B cell (primary cell): ENCODE results near the gene RSRC2. TPM values are rescaled to one million over a fixed set of nuclear protein-coding genes. Genes with fewer than 3 reads are reported as not detected.

Experiments
- ATAC-seq: fragments of 200-7000 bp; cut with Tn5 transposase; one replicate; pipeline ENCODE4 v1.10.0; 2021; ENCODE audit warnings: low read depth, mild to moderate bottlenecking, moderate number of reproducible peaks, moderate library complexity
- CTCF ChIA-PET: fragments of 350-600 bp; sonication (Branson Sonifier 250); formaldehyde crosslinking; loops from one replicate; lab custom pipeline; 2021; ENCODE audit warnings: antibody characterized with exemption, inconsistent platforms; lab: Charles Lee
- POLR2A ChIA-PET: fragments of 350-600 bp; sonication (Branson Sonifier 250); formaldehyde crosslinking; loops from one replicate; lab custom pipeline; 2021; ENCODE audit warnings: antibody characterized with exemption; lab: Charles Lee
- DNase-seq: peaks from one replicate; pipeline ENCODE4 v3.0.0; 2013
- H2AFZ ChIP-seq: 2 replicates; pipeline ENCODE4 v1.6.1; 2012; ENCODE audit warnings: mild to moderate bottlenecking, low read depth, low read length; ENCODE audit not compliant: insufficient read depth, poor library complexity, severe bottlenecking
- H3K27ac ChIP-seq, 2 donors: 1 replicate in 1 of 2; 2 replicates in 1 of 2; pipeline ENCODE4 v1.5.1; 2012 to 2013; ENCODE audit warnings: low read length in 2 of 2, mild to moderate bottlenecking in 2 of 2, moderate library complexity in 1 of 2
- H3K27me3 ChIP-seq, 4 experiments: fragments of 200-600 bp in 1 of 4; sonication (generic) in 1 of 4; replicated peaks in 1 of 4; 1 replicate in 2 of 4; 2 replicates in 2 of 4; pipeline versions ENCODE4 v1.6.1 to v1.7.0; 2013 to 2016; ENCODE audit warnings: low read length in 3 of 4, mild to moderate bottlenecking in 2 of 4, mixed read lengths in 1 of 4, moderate library complexity in 1 of 4; ENCODE audit not compliant: insufficient read depth in 4 of 4, control insufficient read depth in 3 of 4; ENCODE audit errors: control extremely low read depth in 1 of 4
- H3K36me3 ChIP-seq, 2 experiments: replicated peaks in 1 of 2; 1 replicate in 1 of 2; 2 replicates in 1 of 2; pipeline versions ENCODE4 v1.6.1 to v1.7.1; 2013; ENCODE audit warnings: low read length in 1 of 2; ENCODE audit not compliant: insufficient read depth in 2 of 2, control insufficient read depth in 1 of 2; ENCODE audit errors: control extremely low read depth in 1 of 2, extremely low read depth in 1 of 2
- H3K4me1 ChIP-seq, 2 donors: fragments of 200-600 bp in 1 of 2; sonication (generic) in 1 of 2; 1 replicate in 1 of 2; 2 replicates in 1 of 2; pipeline versions ENCODE4 v1.5.1 to v1.6.1; 2013 to 2017; ENCODE audit warnings: low read length in 2 of 2; ENCODE audit not compliant: control insufficient read depth in 2 of 2, insufficient read depth in 2 of 2
- H3K4me2 ChIP-seq: replicated peaks from 2 replicates; pipeline ENCODE3; 2012; ENCODE audit warnings: mild to moderate bottlenecking, low read depth, low read length; ENCODE audit not compliant: poor library complexity, severe bottlenecking
- H3K4me3 ChIP-seq, 5 experiments: fragments of 200-600 bp in 1 of 5; sonication (generic) in 1 of 5; 1 replicate in 3 of 5; 2 replicates in 2 of 5; pipeline versions ENCODE4 v1.5.1 to v1.7.0; 2011 to 2016; ENCODE audit warnings: low read length in 4 of 5, mild to moderate bottlenecking in 4 of 5, low read depth in 2 of 5, control low read depth in 1 of 5, moderate library complexity in 1 of 5; ENCODE audit not compliant: insufficient read depth in 1 of 5; ENCODE audit errors: control extremely low read depth in 1 of 5, extremely low read depth in 1 of 5
- H3K79me2 ChIP-seq: fragments of 200-600 bp; sonication (generic); one replicate; pipeline ENCODE4 v1.6.0; 2016; ENCODE audit warnings: low read length; ENCODE audit not compliant: control insufficient read depth, insufficient read depth
- H3K9ac ChIP-seq: fragments of 200-600 bp; sonication (generic); 2 replicates; pipeline ENCODE4 v1.6.1; 2017; ENCODE audit warnings: mild to moderate bottlenecking, low read length, moderate library complexity
- H3K9me3 ChIP-seq, 3 donors: one replicate each; pipeline versions ENCODE4 v1.6.1 to v1.7.1; 2013; ENCODE audit warnings: low read length in 2 of 3; ENCODE audit not compliant: control insufficient read depth in 2 of 3, insufficient read depth in 1 of 3; ENCODE audit errors: control extremely low read depth in 1 of 3
- H4K20me1 ChIP-seq: 2 replicates; pipeline ENCODE4 v1.6.0; 2012; ENCODE audit warnings: mild to moderate bottlenecking, low read length; ENCODE audit not compliant: insufficient read depth, control insufficient read depth, poor library complexity, severe bottlenecking
- H3K27ac Mint-ChIP-seq: one replicate; pipeline ENCODE4 v1.8.0; 2021; ENCODE audit warnings: mixed read lengths
- H3K27me3 Mint-ChIP-seq: one replicate; pipeline ENCODE4 v1.8.0; 2021; ENCODE audit warnings: mixed read lengths
- H3K4me1 Mint-ChIP-seq: one replicate; pipeline ENCODE4 v1.8.0; 2021; ENCODE audit warnings: mixed read lengths
- H3K4me3 Mint-ChIP-seq: one replicate; pipeline ENCODE4 v1.8.0; 2021; ENCODE audit warnings: mixed read lengths
- H3K9me3 Mint-ChIP-seq: one replicate; pipeline ENCODE4 v1.8.0; 2022; ENCODE audit warnings: mixed read lengths; ENCODE audit not compliant: insufficient read depth
- CTCF ChIP-seq: fragments of 200-600 bp; IDR thresholded peaks from one replicate; pipeline ENCODE4 v1.8.0; 2022; ENCODE audit warnings: antibody characterized with exemption, mild to moderate bottlenecking
- EZH2 ChIP-seq: IDR thresholded peaks from 2 replicates; pipeline ENCODE4 v1.6.1; 2012; ENCODE audit warnings: borderline replicate concordance, low read depth, mild to moderate bottlenecking, moderate library complexity, low read length; ENCODE audit not compliant: insufficient read depth, poor library complexity, severe bottlenecking
- WGBS: methylation state at CpG from one replicate; pipeline ENCODE4 v1.1.5; 2013; ENCODE audit warnings: missing lambda C conversion rate; ENCODE audit not compliant: insufficient coverage; 5-methylcytosine and 5-hydroxymethylcytosine counted together
- intact Hi-C: fragments of 100-400 bp; cut with micrococcal nuclease; formaldehyde crosslinking; loops from one replicate; pipeline ENCODE4 v1.10.0; 2022
- polyA plus RNA-seq: library from polyadenylated mRNA; depleted of rRNA; stranded (reverse); fragments of >200 nt; gene quantifications from 2 replicates; pipeline ENCODE4 v1.2.3, GENCODE V29; 2012
- total RNA-seq, 2 donors: library from RNA; stranded (reverse); fragments of 120-200 nt in 1 of 2; gene quantifications; 1 replicate in 1 of 2; 2 replicates in 1 of 2; pipeline versions ENCODE4 v1.2.3 to v1.2.4, GENCODE V29; 2013 to 2022

The RSRC2 gene
- total and polyA plus RNA-seq, 2 donors (not counting 1 experiment from before 2014, with no cell fraction given) = 56.2 to 151 TPM

- no peaks in the 10 kb centered on the region for H3K9me3 Mint-ChIP-seq
- H3K4me1 Mint-ChIP-seq = peaks cover 30% of the 10 kb centered on the region
- peaks cover 87% of the 10 kb centered on the region for H4K20me1 ChIP-seq
- TF ChIP-seq CTCF (no peak), EZH2 (no peak)
- intact Hi-C loops = no loop called here
- no peaks in the 10 kb centered on the region for H3K27me3 Mint-ChIP-seq
- H3K4me3 Mint-ChIP-seq = no peak overlapping the region
- no peak overlapping the region for H3K4me2 ChIP-seq
- no peaks in the 10 kb centered on the region for H3K9me3 ChIP-seq
- ATAC-seq (no peak), DNase-seq (no peak)
- ChIA-PET POLR2A (interaction anchor here (0.9 kb wide), 1 partner anchor 19 kb away, joined by 4 read pairs; no protein-coding TSS in a partner anchor), CTCF (interaction anchor here (0.8 kb wide), 1 partner anchor 20 kb away, joined by 3 read pairs; no protein-coding TSS in a partner anchor)
- H2AFZ ChIP-seq = no peak overlapping the region
- peaks cover 14 to 18% of the 10 kb centered on the region in 2 donors for H3K4me1 ChIP-seq
- H3K27me3 ChIP-seq = no peaks in the 10 kb centered on the region
- H3K27ac ChIP-seq = no peak overlapping the region
- H3K27ac Mint-ChIP-seq = no peak overlapping the region
- H3K79me2 ChIP-seq = peaks cover 85% of the 10 kb centered on the region
- no peak overlapping the region for H3K9ac ChIP-seq
- peaks cover 35 to 91% of the 10 kb centered on the region in 2 experiments for H3K36me3 ChIP-seq
- no CpG with 5 or more reads among the region's 1 CpG for WGBS
- no peak overlapping the region for H3K4me3 ChIP-seq
Measured at GRCh38 chr12:122518908-122519307, 7.8 kb downstream of the RSRC2 start.

- Mint-ChIP-seq H3K4me1 (peaks cover 20% of the 10 kb centered on the region), H3K27ac (no peak overlapping the region), H3K27me3 (no peaks in the 10 kb centered on the region), H3K4me3 (no peak overlapping the region), H3K9me3 (no peaks in the 10 kb centered on the region)
- Histone ChIP-seq H3K9ac (no peak overlapping the region), H3K9me3 (no peaks in the 10 kb centered on the region), H2AFZ (no peak overlapping the region), H3K27me3 (no peaks in the 10 kb centered on the region), H3K4me1 (peaks cover 8% of the 10 kb centered on the region in 2 donors), H4K20me1 (peaks cover 77% of the 10 kb centered on the region), H3K27ac (no peak overlapping the region), H3K79me2 (peaks cover 84% of the 10 kb centered on the region), H3K4me3 (no peak overlapping the region), H3K4me2 (no peak overlapping the region), H3K36me3 (peaks cover 35 to 92% of the 10 kb centered on the region in 2 experiments)
- POLR2A ChIA-PET = interaction anchor here (0.7 kb wide), 1 partner anchor 9 kb away, joined by 3 read pairs; the partner anchor contains the start of gene RSRC2
- CTCF ChIA-PET = no interaction called here
- DNase-seq = no peak
- no CpG with 5 or more reads among the region's 5 CpGs for WGBS
- TF ChIP-seq CTCF (no peak), EZH2 (no peak)
- intact Hi-C loops = no loop called here
- ATAC-seq = no peak
Measured at GRCh38 chr12:122517877-122518276, 8.9 kb downstream of the RSRC2 start.
